ENCODE measurements around the gene PTX4.
"Not testable (repeated sequence)": the region's sequence is repeated elsewhere in the genome, so short reads cannot be mapped to it uniquely, and the experiment has no call there.

- TF ChIP-seq CTCF (IDR thresholded peaks at IDR 0.05; ENCODE audit: low read depth, low read length, missing input control); SP1 (IDR thresholded peaks at IDR 0.05); JUND (IDR thresholded peaks at IDR 0.05); RXRA (IDR thresholded peaks at IDR 0.05): not testable (repeated sequence)
These were observed 19.6 kb downstream of the PTX4 start for GRCh38 chr16:1469141-1469540.

All from liver (tissue), 3 donors.